Cortex of kidney (tissue), 1 donor: ENCODE results near the gene SHANK2.

Experiments used
- DNase-seq: peaks from one replicate; lab custom pipeline; 2025; lab: John Stamatoyannopoulos, UW

The SHANK2 gene

GRCh38 chr11:71202598-71202944 is 49.8 kb downstream of the SHANK2 start:
- no peak for DNase-seq
